Keratinocyte (primary cell): Measurements from ENCODE around the gene NCOA3. TPM values are rescaled to one million over a fixed set of nuclear protein-coding genes. Genes with fewer than 3 reads are reported as not detected.

ENCODE experiments used
- DNase-seq: peaks from one replicate; pipeline ENCODE4 v3.0.0-alpha.2; 2011; ENCODE audit warnings: low read depth, missing footprints, low spot score
- FAIRE-seq: peaks from 2 replicates; lab custom pipeline; 2011; peaks lifted over from hg19 to GRCh38; lab: Jason Lieb, UNC
- H2AFZ ChIP-seq: 2 replicates; pipeline ENCODE4 v1.6.0; 2012; ENCODE audit warnings: low read length, control low read depth, inconsistent platforms; ENCODE audit not compliant: control insufficient read depth
- H3K27ac ChIP-seq: 2 replicates; pipeline ENCODE4 v1.5.1; 2011; ENCODE audit warnings: low read length; ENCODE audit not compliant: control insufficient read depth, insufficient read depth
- H3K27me3 ChIP-seq: 3 replicates; pipeline ENCODE4 v1.6.0; 2011; ENCODE audit warnings: low read length; ENCODE audit not compliant: control insufficient read depth, insufficient read depth; ENCODE audit errors: extremely low read depth
- H3K36me3 ChIP-seq, 2 experiments: 2 replicates in 1 of 2; 3 replicates in 1 of 2; pipeline ENCODE4 v1.5.1; 2011; ENCODE audit warnings: low read length in 2 of 2, mild to moderate bottlenecking in 1 of 2; ENCODE audit not compliant: control insufficient read depth in 2 of 2, insufficient read depth in 2 of 2; ENCODE audit errors: extremely low read depth in 1 of 2
- H3K4me1 ChIP-seq: 3 replicates; pipeline ENCODE4 v1.5.1; 2011; ENCODE audit warnings: low read length; ENCODE audit not compliant: control insufficient read depth, insufficient read depth; ENCODE audit errors: extremely low read depth
- H3K4me2 ChIP-seq: 3 replicates; pipeline ENCODE4 v1.6.0; 2011; ENCODE audit warnings: low read depth, low read length; ENCODE audit not compliant: control insufficient read depth, insufficient read depth; ENCODE audit errors: extremely low read depth
- H3K4me3 ChIP-seq, 3 experiments: fragments of 200-600 bp in 1 of 3; sonication (generic) in 1 of 3; 2 replicates in 2 of 3; 3 replicates in 1 of 3; pipeline ENCODE4 v1.5.1; 2011 to 2016; ENCODE audit warnings: low read length in 3 of 3, mild to moderate bottlenecking in 3 of 3, control low read depth in 2 of 3, inconsistent platforms in 1 of 3, low read depth in 1 of 3, mixed read lengths in 1 of 3, mixed run types in 1 of 3, moderate library complexity in 1 of 3; ENCODE audit not compliant: control insufficient read depth in 2 of 3, insufficient read depth in 2 of 3; ENCODE audit errors: extremely low read depth in 1 of 3
- H3K79me2 ChIP-seq: 2 replicates; pipeline ENCODE4 v1.6.0; 2012; ENCODE audit warnings: low read length; ENCODE audit not compliant: control insufficient read depth, insufficient read depth
- H3K9ac ChIP-seq: 3 replicates; pipeline ENCODE4 v1.6.0; 2011; ENCODE audit warnings: low read length; ENCODE audit not compliant: control insufficient read depth, insufficient read depth; ENCODE audit errors: extremely low read depth
- H3K9me1 ChIP-seq: 3 replicates; pipeline ENCODE4 v1.6.0; 2011; ENCODE audit warnings: low read length; ENCODE audit not compliant: control insufficient read depth, insufficient read depth; ENCODE audit errors: extremely low read depth
- H3K9me3 ChIP-seq: 2 replicates; pipeline ENCODE4 v1.5.1; 2012; ENCODE audit warnings: low read depth, low read length; ENCODE audit not compliant: control insufficient read depth
- H4K20me1 ChIP-seq: 3 replicates; pipeline ENCODE4 v1.6.0; 2011; ENCODE audit warnings: low read length; ENCODE audit not compliant: control insufficient read depth, insufficient read depth; ENCODE audit errors: extremely low read depth
- EZH2 ChIP-seq: IDR thresholded peaks from one replicate; pipeline ENCODE4 v1.6.1; 2012; ENCODE audit warnings: inconsistent platforms, mild to moderate bottlenecking, low read length, moderate library complexity
- dilution Hi-C: fragments of 300-500 bp; cut with MboI; formaldehyde crosslinking; loops from one replicate; pipeline ENCODE4 v1.7.0; 2020; ENCODE audit warnings: low sequenced_read_pairs; ENCODE audit not compliant: extremely low pct_ligation_motif_present
- polyA plus RNA-seq, 5 experiments: library from polyadenylated mRNA; depleted of rRNA in 3 of 5; stranded (reverse) in 3 of 5; stranded (forward) in 1 of 5; unstranded in 1 of 5; fragments of >200 nt; gene quantifications; 1 replicate in 1 of 5; 2 replicates in 3 of 5; 3 replicates in 1 of 5; pipeline versions ENCODE4 v1.2.1 to v1.2.3, GENCODE V29; 2011 to 2012; ENCODE audit warnings: missing spikeins in 2 of 5, low read depth in 1 of 5, low replicate concordance in 1 of 5
- TF ChIP-seq, protein P1 (sequence below), 3 experiments: IDR thresholded peaks in 1 of 3; conservative IDR thresholded peaks in 1 of 3; optimal IDR thresholded peaks in 1 of 3; 2 replicates in 2 of 3; 3 replicates in 1 of 3; pipeline versions ENCODE3 to v1.5.1; 2011; ENCODE audit warnings: low read length in 3 of 3, mild to moderate bottlenecking in 3 of 3, moderate library complexity in 2 of 3, control low read depth in 1 of 3, inconsistent platforms in 1 of 3; ENCODE audit not compliant: insufficient read depth in 2 of 3; ENCODE audit errors: extremely low read depth in 1 of 3

The NCOA3 gene
- polyA plus RNA-seq, 1 donor (not counting 4 experiments of a cell fraction or from before 2014, with no cell fraction given), result 25.8 TPM

DNA sequence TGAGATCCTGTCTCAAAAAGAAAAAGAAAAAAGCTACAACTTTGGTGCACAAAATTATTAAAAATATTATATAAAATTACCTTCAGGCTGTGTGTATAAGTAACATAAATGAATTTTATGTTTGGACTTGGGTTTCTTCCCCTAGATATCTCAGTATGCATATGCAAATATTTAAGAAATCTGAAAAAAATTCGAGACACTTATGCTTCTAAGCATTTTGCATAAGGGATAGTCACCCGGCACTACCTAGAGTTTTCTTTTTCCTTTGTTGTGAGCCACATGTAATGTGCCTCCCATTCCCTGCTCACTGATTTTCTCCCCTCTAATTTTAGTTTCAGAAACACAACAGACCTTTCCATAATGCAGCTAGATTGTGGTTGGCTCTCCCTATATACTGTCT, 79.4 kb downstream of the NCOA3 start:
- dilution Hi-C loops, result no loop called here
- H4K20me1 ChIP-seq, result no peaks in the 10 kb centered on the region
- no peaks in the 10 kb centered on the region for H3K9me1 ChIP-seq
- no peak overlapping the region for H3K4me2 ChIP-seq
- no peak for TF ChIP-seq EZH2
- TF ChIP-seq, protein P1, sequence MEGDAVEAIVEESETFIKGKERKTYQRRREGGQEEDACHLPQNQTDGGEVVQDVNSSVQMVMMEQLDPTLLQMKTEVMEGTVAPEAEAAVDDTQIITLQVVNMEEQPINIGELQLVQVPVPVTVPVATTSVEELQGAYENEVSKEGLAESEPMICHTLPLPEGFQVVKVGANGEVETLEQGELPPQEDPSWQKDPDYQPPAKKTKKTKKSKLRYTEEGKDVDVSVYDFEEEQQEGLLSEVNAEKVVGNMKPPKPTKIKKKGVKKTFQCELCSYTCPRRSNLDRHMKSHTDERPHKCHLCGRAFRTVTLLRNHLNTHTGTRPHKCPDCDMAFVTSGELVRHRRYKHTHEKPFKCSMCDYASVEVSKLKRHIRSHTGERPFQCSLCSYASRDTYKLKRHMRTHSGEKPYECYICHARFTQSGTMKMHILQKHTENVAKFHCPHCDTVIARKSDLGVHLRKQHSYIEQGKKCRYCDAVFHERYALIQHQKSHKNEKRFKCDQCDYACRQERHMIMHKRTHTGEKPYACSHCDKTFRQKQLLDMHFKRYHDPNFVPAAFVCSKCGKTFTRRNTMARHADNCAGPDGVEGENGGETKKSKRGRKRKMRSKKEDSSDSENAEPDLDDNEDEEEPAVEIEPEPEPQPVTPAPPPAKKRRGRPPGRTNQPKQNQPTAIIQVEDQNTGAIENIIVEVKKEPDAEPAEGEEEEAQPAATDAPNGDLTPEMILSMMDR (optimal IDR thresholded peaks at IDR 0.05 in 1 of 3, IDR thresholded peaks at IDR 0.05 in 1 of 3, conservative IDR thresholded peaks at IDR 0.05 in 1 of 3; ENCODE audit: extremely low read depth in 1 of 3, insufficient read depth in 2 of 3, low read length in 3 of 3), result no peak
- H3K27me3 ChIP-seq, result no peaks in the 10 kb centered on the region
- H3K9me3 ChIP-seq, result no peaks in the 10 kb centered on the region
- no peak overlapping the region for H3K4me3 ChIP-seq
- H3K9ac ChIP-seq, result no peak overlapping the region
- H3K36me3 ChIP-seq, result no peaks in the 10 kb centered on the region
- DNase-seq (no peak), FAIRE-seq (no peak)
- H3K27ac ChIP-seq, result no peak overlapping the region
- peaks cover 7% of the 10 kb centered on the region for H3K4me1 ChIP-seq
- H3K79me2 ChIP-seq, result peaks cover 44% of the 10 kb centered on the region
- no peak overlapping the region for H2AFZ ChIP-seq

DNA sequence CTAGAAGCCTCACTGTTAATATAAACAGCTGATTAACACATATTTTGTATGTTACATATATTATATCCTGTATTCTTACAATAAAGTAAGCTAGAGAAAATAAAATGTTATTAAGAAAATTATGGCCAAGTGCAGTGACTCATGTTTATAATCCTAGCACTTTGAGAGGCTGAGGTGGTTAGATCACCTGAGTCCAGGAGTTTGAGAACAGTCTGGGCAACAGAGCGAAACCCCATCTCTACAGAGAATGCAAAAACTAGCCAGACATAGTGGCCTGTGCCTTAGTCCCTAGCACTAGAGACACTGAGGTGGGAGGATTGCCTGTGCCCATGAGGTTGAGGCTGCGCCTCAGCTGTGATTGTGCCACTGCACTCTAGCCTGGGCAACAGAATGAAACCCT, 81.9 kb downstream of the NCOA3 start:
- H3K9ac ChIP-seq, result no peak overlapping the region
- dilution Hi-C loops, result no loop called here
- H2AFZ ChIP-seq, result no peak overlapping the region
- FAIRE-seq, result no peak
- no peak for TF ChIP-seq EZH2
- peaks cover 30% of the 10 kb centered on the region for H3K79me2 ChIP-seq
- H3K27ac ChIP-seq, result no peak overlapping the region
- no peak overlapping the region for H3K4me3 ChIP-seq
- no peaks in the 10 kb centered on the region for H4K20me1 ChIP-seq
- H3K9me3 ChIP-seq, result no peaks in the 10 kb centered on the region
- no peaks in the 10 kb centered on the region for H3K9me1 ChIP-seq
- H3K27me3 ChIP-seq, result no peaks in the 10 kb centered on the region
- H3K4me2 ChIP-seq, result no peak overlapping the region
- no peaks in the 10 kb centered on the region for H3K36me3 ChIP-seq
- DNase-seq, result no peak
- no peaks in the 10 kb centered on the region for H3K4me1 ChIP-seq

DNA sequence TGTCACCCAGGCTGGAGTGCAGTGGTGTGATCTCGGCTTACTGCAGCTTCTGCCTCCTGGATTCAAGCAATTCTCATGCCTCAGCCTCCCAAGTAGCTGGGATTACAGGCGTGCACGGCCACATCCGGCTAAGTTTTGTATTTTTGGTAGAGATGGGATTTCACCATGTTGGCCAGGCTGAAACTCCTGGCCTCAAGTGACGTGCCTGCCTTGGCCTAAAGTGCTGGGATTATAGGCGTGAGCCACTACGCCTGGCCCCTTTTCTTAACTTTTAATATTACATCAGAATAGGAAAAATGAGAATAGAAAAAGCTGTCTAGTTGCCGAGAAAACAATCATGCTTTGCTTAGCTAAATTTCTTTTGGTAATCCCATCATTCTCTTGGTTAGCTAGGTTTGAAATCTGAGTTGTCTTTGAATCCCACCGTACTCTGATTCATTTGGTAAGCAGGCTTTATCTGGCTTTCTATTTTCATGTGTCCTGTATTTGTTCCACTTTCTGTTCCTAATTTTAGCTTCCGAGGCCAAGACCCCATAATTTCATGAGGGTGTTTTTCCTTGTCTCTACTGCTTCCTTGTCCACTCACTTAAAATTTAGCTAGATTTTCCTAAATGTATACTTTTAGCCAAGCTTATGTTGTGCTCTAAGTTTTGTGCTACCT, 83.5 kb downstream of the NCOA3 start:
- H3K9me3 ChIP-seq, result no peaks in the 10 kb centered on the region
- no peak overlapping the region for H3K9ac ChIP-seq
- FAIRE-seq (no peak), DNase-seq (no peak)
- no peak overlapping the region for H2AFZ ChIP-seq
- no peak overlapping the region for H3K4me2 ChIP-seq
- H3K79me2 ChIP-seq, result peaks cover 17% of the 10 kb centered on the region
- no peaks in the 10 kb centered on the region for H3K36me3 ChIP-seq
- dilution Hi-C loops, result no loop called here
- no peaks in the 10 kb centered on the region for H4K20me1 ChIP-seq
- no peak overlapping the region for H3K4me3 ChIP-seq
- no peaks in the 10 kb centered on the region for H3K9me1 ChIP-seq
- TF ChIP-seq EZH2, result no peak
- no peak overlapping the region for H3K27ac ChIP-seq
- no peaks in the 10 kb centered on the region for H3K4me1 ChIP-seq
- no peaks in the 10 kb centered on the region for H3K27me3 ChIP-seq
